ENCODE data around the gene CAMK2G.
A peak's percentile ranks its signal among the peaks of the same experiment; 100 is the strongest.

CAMK2G gene

DNA sequence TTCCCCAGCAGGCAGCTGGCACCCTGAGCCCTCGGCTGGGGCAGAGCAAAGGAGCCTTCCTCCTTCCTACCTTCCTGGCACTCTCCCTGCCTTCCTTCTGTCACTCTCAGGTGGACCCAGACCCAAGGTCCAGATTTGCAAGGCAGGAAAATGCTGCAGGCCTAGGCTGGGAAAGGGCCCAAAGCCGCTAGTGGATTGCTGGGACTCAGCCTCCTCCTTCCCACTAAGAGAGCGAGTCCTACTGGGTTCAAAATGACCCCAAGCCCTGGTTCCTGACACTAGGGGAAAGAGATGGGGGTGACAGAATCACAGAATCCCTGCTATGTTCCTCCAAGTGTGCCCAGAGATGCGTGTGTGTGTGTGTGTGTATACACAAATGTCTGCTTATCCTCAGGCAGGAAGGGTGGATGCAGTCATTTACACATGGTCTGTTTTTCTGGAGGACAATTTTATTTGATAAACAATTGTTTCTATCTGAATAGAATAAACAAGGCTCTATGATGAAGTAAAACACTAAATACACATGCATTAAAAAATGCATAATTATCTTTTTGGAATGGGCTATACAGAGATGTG, 35.3 kb upstream of the CAMK2G start:
- no peak for TF ChIP-seq CTCF (IDR thresholded peaks at IDR 0.05)
- H3K4me3 ChIP-seq: no peak overlapping the region
- no peak for DNase-seq (ENCODE audit: low spot score)
- H3K27ac ChIP-seq: peak overlapping the region; percentile 24 to 46

GRCh38 chr10:73908853-73909539, 34.6 kb upstream of the CAMK2G start:
- H3K4me3 ChIP-seq: no peak overlapping the region
- no peak for TF ChIP-seq CTCF (IDR thresholded peaks at IDR 0.05)
- no peak for DNase-seq (ENCODE audit: low spot score)
- H3K27ac ChIP-seq: peak overlapping the region; percentile 24 to 46

GRCh38 chr10:73907841-73908517, 33.6 kb upstream of the CAMK2G start:
- no peak for TF ChIP-seq CTCF (IDR thresholded peaks at IDR 0.05)
- no peak overlapping the region for H3K4me3 ChIP-seq
- DNase-seq (ENCODE audit: low spot score): no peak
- H3K27ac ChIP-seq: peak overlapping the region; percentile 83 to 85

DNA sequence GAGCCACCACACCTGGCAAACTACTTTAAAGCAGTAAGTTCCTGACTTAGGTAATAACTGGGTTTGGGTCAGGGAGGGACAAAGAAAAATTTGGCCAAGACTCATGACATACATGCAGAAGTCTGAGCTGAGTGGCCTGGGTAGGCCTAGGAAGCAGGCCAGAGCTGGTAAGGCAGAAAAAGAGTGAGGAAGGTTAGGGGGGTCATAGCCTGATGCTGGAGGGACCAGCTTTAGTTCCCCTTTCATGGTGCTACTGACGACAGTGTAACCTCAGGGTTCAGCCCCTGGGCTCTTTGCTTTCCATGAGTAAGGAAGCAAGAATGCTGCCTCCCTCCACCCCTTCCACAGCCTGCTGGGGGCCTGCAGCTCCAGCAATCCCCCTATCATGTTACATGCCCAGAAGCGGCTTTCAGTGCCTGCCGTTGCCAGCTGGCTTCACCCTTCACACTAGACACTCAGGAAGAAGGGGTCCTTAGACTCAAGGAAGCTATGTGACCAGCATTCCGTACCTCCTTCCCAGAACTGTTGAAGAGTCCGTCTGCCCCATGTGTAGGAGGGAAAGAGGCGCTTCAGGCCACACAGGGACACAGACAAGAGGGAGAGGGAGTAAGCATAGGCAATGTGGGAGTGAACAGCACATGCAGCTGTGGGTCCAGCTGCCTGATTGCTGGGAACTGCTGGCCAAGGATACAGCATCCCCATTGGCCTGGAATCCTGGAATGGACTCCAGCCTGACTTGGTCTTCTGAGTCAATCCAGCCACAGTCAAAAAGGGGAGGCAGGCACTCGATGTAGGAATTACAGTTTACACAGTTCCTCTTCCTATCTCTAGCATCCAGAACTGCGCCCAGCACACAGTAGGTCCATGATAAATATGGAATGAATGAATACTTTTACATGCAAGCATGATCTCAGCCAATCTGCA, 32.4 kb upstream of the CAMK2G start:
- TF ChIP-seq CTCF (IDR thresholded peaks at IDR 0.05): no peak
- Histone ChIP-seq H3K4me3 (peak overlapping the region; percentile 27), H3K27ac (peak overlapping the region; percentile 83 to 85)
- DNase-seq (ENCODE audit: low spot score): peak; percentile 92

GRCh38 chr10:73905256-73906020, 31.1 kb upstream of the CAMK2G start:
- Histone ChIP-seq H3K27ac (peak overlapping the region; percentile 83 to 85), H3K4me3 (no peak overlapping the region)
- TF ChIP-seq CTCF (IDR thresholded peaks at IDR 0.05): no peak
- no peak for DNase-seq (ENCODE audit: low spot score)

DNA sequence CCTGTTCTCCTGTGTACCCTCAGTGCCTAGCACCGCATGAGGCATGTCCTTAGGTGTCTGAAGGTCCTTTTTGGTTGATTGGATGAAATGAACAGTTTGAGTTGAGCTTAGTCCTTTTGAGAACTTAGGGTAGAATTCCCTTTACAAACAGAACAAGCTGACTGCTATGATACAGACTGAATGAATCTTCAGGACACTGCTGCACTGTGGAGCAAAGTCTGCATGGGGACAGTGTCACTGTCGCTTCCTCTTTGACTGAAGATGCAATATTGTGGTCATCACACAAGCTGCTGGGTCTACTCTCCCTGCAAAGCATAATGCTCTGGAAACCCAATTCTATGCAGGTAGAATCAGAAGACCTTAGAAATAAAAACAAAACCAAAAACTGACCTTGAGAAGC, 28.0 kb upstream of the CAMK2G start:
- H3K27ac ChIP-seq: no peak overlapping the region
- TF ChIP-seq CTCF (IDR thresholded peaks at IDR 0.05): no peak
- no peak overlapping the region for H3K4me3 ChIP-seq
- no peak for DNase-seq (ENCODE audit: low spot score)

Measured in coronary artery (tissue), 2 donors.